Panc1 (cell line): ENCODE measurements around the gene LHX1. TPM values are rescaled to one million over a fixed set of nuclear protein-coding genes. Genes with fewer than 3 reads are reported as not detected.

ENCODE experiments used
- ATAC-seq: fragments of 200-7000 bp; cut with Tn5 transposase; 2 replicates; pipeline ENCODE4 v1.9.1; 2020; ENCODE audit warnings: mild to moderate bottlenecking, moderate library complexity
- BruUV-seq: library from RNA; stranded (reverse); fragments of 400-500 nt; replicated peaks from 2 replicates; lab custom pipeline; 2021; lab: Mats Ljungman, UMichigan
- CTCF ChIA-PET: fragments of 300-600 bp; sonication (Branson Sonifier 250); formaldehyde crosslinking; loops from one replicate; lab custom pipeline; 2022; ENCODE audit warnings: antibody characterized with exemption; lab: Charles Lee
- POLR2A ChIA-PET: fragments of 300-600 bp; sonication (Branson Sonifier 250); formaldehyde crosslinking; loops from one replicate; lab custom pipeline; 2022; ENCODE audit warnings: antibody characterized with exemption; lab: Charles Lee
- DNase-seq: peaks from one replicate; pipeline ENCODE4 v3.0.0-alpha.2; 2010; ENCODE audit warnings: low read depth, low spot score
- H3K27ac ChIP-seq: 2 replicates; pipeline ENCODE4 v1.5.1; 2011; ENCODE audit warnings: mild to moderate bottlenecking, low read length, inconsistent platforms
- H3K27me3 ChIP-seq: fragments of 200-500 bp; sonication (Bioruptor generic); 2 replicates; pipeline ENCODE4 v1.6.0; 2014; ENCODE audit warnings: low read length, inconsistent platforms; ENCODE audit not compliant: control insufficient read depth, insufficient read depth
- H3K36me3 ChIP-seq: fragments of 200-500 bp; sonication (Bioruptor generic); 2 replicates; pipeline ENCODE4 v1.5.1; 2014; ENCODE audit warnings: inconsistent platforms, mild to moderate bottlenecking, low read length, moderate library complexity; ENCODE audit not compliant: control insufficient read depth, insufficient read depth
- H3K4me1 ChIP-seq: 2 replicates; pipeline ENCODE4 v1.5.1; 2011; ENCODE audit warnings: inconsistent platforms, mild to moderate bottlenecking, low read length, moderate library complexity; ENCODE audit not compliant: control insufficient read depth, insufficient read depth
- H3K4me3 ChIP-seq, 2 experiments: 2 replicates each; pipeline ENCODE4 v1.5.1; 2011 to 2012; ENCODE audit warnings: low read depth in 2 of 2, low read length in 2 of 2, mild to moderate bottlenecking in 2 of 2, inconsistent platforms in 1 of 2, moderate library complexity in 1 of 2
- H3K9me3 ChIP-seq: fragments of 200-500 bp; sonication (Bioruptor generic); 2 replicates; pipeline ENCODE4 v1.5.1; 2014; ENCODE audit warnings: low read depth, mild to moderate bottlenecking, inconsistent platforms, low read length, moderate library complexity; ENCODE audit not compliant: control insufficient read depth, insufficient read depth
- CTCF ChIP-seq: fragments of 450-650 bp; IDR thresholded peaks from 2 replicates; pipeline ENCODE4 v1.5.1; 2017; ENCODE audit warnings: mild to moderate bottlenecking
- POLR2AphosphoS5 ChIP-seq: IDR thresholded peaks from 2 replicates; pipeline ENCODE4 v1.6.1; 2012; ENCODE audit warnings: mild to moderate bottlenecking, low read depth, low read length, moderate library complexity
- SIN3A ChIP-seq: IDR thresholded peaks from 2 replicates; pipeline ENCODE4 v1.6.1; 2012; ENCODE audit warnings: low read depth, mild to moderate bottlenecking, low read length, moderate library complexity, borderline replicate concordance; ENCODE audit not compliant: insufficient read depth
- TCF7L2 ChIP-seq: IDR thresholded peaks from 2 replicates; pipeline ENCODE4 v1.6.1; 2011; ENCODE audit warnings: mild to moderate bottlenecking, low read depth, low read length, inconsistent platforms
- in situ Hi-C: cut with HindIII; loops from 2 replicates; pipeline ENCODE4 v1.10.0; 2016; ENCODE audit warnings: low sequenced_read_pairs, low pct_unique_long_range_greater_than_20kb
- intact Hi-C: fragments of 100-400 bp; cut with micrococcal nuclease; formaldehyde crosslinking; loops from one replicate; pipeline ENCODE4 v1.10.0; 2022; ENCODE audit not compliant: unreplicated experiment
- total RNA-seq: library from RNA; stranded (reverse); gene quantifications from one replicate; pipeline ENCODE4 v1.2.1, GENCODE V29; 2021; ENCODE audit not compliant: unreplicated experiment
- TF ChIP-seq, protein P1 (sequence below), 2 experiments: IDR thresholded peaks; 2 replicates each; pipeline ENCODE4 v1.6.1; 2011 to 2012; ENCODE audit warnings: low read depth in 2 of 2, control low read depth in 1 of 2, low read length in 1 of 2, mild to moderate bottlenecking in 1 of 2, moderate library complexity in 1 of 2; ENCODE audit not compliant: insufficient read depth in 1 of 2

Gene LHX1
- total RNA-seq, 1 experiment from 2014 or later, result 8.6 TPM

DNA sequence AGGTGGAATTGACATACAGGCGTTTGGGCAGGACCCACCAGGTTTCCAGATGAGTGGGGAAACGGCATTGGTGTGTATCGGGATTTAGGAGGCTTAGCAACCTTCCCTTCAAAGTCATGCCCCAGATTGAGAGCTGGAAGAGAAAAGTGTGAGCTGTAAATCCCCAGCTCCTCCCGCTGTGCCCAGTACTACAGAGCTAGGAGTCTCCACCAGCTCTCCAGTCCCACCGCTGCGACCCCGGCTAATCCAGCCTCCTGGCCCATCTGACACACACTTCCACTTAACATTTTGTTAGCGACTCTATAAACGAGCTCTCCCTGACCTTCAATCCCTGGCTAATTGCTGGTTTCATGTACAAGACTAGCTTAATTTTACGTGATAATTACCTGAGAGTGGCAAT lies 29.9 kb upstream of the LHX1 start:
- TF ChIP-seq POLR2AphosphoS5 (no peak), SIN3A (no peak), CTCF (no peak), TCF7L2 (no peak)
- TF ChIP-seq, protein P1, sequence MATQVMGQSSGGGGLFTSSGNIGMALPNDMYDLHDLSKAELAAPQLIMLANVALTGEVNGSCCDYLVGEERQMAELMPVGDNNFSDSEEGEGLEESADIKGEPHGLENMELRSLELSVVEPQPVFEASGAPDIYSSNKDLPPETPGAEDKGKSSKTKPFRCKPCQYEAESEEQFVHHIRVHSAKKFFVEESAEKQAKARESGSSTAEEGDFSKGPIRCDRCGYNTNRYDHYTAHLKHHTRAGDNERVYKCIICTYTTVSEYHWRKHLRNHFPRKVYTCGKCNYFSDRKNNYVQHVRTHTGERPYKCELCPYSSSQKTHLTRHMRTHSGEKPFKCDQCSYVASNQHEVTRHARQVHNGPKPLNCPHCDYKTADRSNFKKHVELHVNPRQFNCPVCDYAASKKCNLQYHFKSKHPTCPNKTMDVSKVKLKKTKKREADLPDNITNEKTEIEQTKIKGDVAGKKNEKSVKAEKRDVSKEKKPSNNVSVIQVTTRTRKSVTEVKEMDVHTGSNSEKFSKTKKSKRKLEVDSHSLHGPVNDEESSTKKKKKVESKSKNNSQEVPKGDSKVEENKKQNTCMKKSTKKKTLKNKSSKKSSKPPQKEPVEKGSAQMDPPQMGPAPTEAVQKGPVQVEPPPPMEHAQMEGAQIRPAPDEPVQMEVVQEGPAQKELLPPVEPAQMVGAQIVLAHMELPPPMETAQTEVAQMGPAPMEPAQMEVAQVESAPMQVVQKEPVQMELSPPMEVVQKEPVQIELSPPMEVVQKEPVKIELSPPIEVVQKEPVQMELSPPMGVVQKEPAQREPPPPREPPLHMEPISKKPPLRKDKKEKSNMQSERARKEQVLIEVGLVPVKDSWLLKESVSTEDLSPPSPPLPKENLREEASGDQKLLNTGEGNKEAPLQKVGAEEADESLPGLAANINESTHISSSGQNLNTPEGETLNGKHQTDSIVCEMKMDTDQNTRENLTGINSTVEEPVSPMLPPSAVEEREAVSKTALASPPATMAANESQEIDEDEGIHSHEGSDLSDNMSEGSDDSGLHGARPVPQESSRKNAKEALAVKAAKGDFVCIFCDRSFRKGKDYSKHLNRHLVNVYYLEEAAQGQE (IDR thresholded peaks at IDR 0.05; ENCODE audit: insufficient read depth in 1 of 2, low read depth in 2 of 2, low read length in 1 of 2), result no peak
- Histone ChIP-seq H3K27ac (no peak overlapping the region), H3K4me1 (no peaks in the 10 kb centered on the region), H3K27me3 (no peaks in the 10 kb centered on the region), H3K36me3 (no peaks in the 10 kb centered on the region), H3K9me3 (no peaks in the 10 kb centered on the region), H3K4me3 (no peak overlapping the region)
- in situ Hi-C loops, result no loop called here
- intact Hi-C loops, result no loop called here
- CTCF ChIA-PET, result no interaction called here
- DNase-seq (no peak), ATAC-seq (no peak)
- POLR2A ChIA-PET, result interaction anchor here (0.6 kb wide), 1 partner anchor 60 kb away, joined by 16 read pairs; no protein-coding TSS in a partner anchor
- BruUV-seq, result no TSS peak

GRCh38 chr17:36910513-36910912 lies 26.8 kb upstream of the LHX1 start:
- ChIA-PET POLR2A (no interaction called here), CTCF (no interaction called here)
- DNase-seq (no peak), ATAC-seq (no peak)
- H3K27me3 ChIP-seq, result no peaks in the 10 kb centered on the region
- no TSS peak for BruUV-seq
- TF ChIP-seq CTCF (no peak), SIN3A (no peak), POLR2AphosphoS5 (no peak)
- TF ChIP-seq, protein P1 (IDR thresholded peaks at IDR 0.05; ENCODE audit: insufficient read depth in 1 of 2, low read depth in 2 of 2, low read length in 1 of 2), result no peak
- in situ Hi-C loops, result no loop called here
- H3K36me3 ChIP-seq, result no peaks in the 10 kb centered on the region
- no peaks in the 10 kb centered on the region for H3K9me3 ChIP-seq
- no peaks in the 10 kb centered on the region for H3K4me1 ChIP-seq
- no peak overlapping the region for H3K4me3 ChIP-seq
- no peak overlapping the region for H3K27ac ChIP-seq
- intact Hi-C loops, result no loop called here
